Medulla oblongata (tissue), 1 donor: ENCODE results near the gene ATL1.
"Not testable (repeated sequence)": the region's sequence is repeated elsewhere in the genome, so short reads cannot be mapped to it uniquely, and the experiment has no call there.

Experiments used
- DNase-seq: peaks from one replicate; pipeline ENCODE4 v3.0.0-alpha.2; 2015; ENCODE audit errors: extremely low spot score

The ATL1 gene

GRCh38 chr14:50601394-50601793 is 41.4 kb downstream of the ATL1 start:
- no peak for DNase-seq

GRCh38 chr14:50602035-50602434 is 42.1 kb downstream of the ATL1 start:
- DNase-seq = peak; percentile 31

- DNase-seq = no peak
These were observed 43.6 kb downstream of the ATL1 start for GRCh38 chr14:50603565-50603964.

GRCh38 chr14:50605766-50606165 is 45.8 kb downstream of the ATL1 start:
- DNase-seq = no peak

GRCh38 chr14:50606468-50606867 is 46.5 kb downstream of the ATL1 start:
- DNase-seq = no peak

GRCh38 chr14:50607181-50607580 is 47.2 kb downstream of the ATL1 start:
- no peak for DNase-seq

- DNase-seq = no peak
These were observed 47.8 kb downstream of the ATL1 start for GRCh38 chr14:50607761-50608160.

GRCh38 chr14:50608302-50608851 is 48.4 kb downstream of the ATL1 start:
- DNase-seq = no peak

- no peak for DNase-seq
These were observed 50.5 kb downstream of the ATL1 start for GRCh38 chr14:50610465-50610864.

- DNase-seq = no peak
These were observed 52.9 kb downstream of the ATL1 start for GRCh38 chr14:50612806-50613205.

- DNase-seq = peak; percentile 64
These were observed 55.1 kb downstream of the ATL1 start for GRCh38 chr14:50615056-50615455.

- DNase-seq = peak; percentile 83
These were observed 55.6 kb downstream of the ATL1 start for GRCh38 chr14:50615552-50615951.

- no peak for DNase-seq
These were observed 56.3 kb downstream of the ATL1 start for GRCh38 chr14:50616275-50616674.

- peak; percentile 75 for DNase-seq
These were observed 59.7 kb downstream of the ATL1 start for GRCh38 chr14:50619569-50620141.

- DNase-seq = no peak
These were observed 60.4 kb downstream of the ATL1 start for GRCh38 chr14:50620341-50620740.

- DNase-seq = no peak
These were observed 63.0 kb downstream of the ATL1 start for GRCh38 chr14:50622978-50623377.

GRCh38 chr14:50624447-50624846 is 64.5 kb downstream of the ATL1 start:
- no peak for DNase-seq

GRCh38 chr14:50624947-50625346 is 65.0 kb downstream of the ATL1 start:
- DNase-seq = not testable (repeated sequence)

- no peak for DNase-seq
These were observed 71.5 kb downstream of the ATL1 start for GRCh38 chr14:50631408-50631821.

- no peak for DNase-seq
These were observed 74.0 kb downstream of the ATL1 start for GRCh38 chr14:50633954-50634353.

- no peak for DNase-seq
These were observed 75.2 kb downstream of the ATL1 start for GRCh38 chr14:50635141-50635540.

GRCh38 chr14:50647282-50647681 is 87.3 kb downstream of the ATL1 start:
- no peak for DNase-seq

GRCh38 chr14:50647753-50648152 is 87.8 kb downstream of the ATL1 start:
- DNase-seq = no peak

GRCh38 chr14:50649691-50650090 is 89.7 kb downstream of the ATL1 start:
- DNase-seq = no peak
